Thoracic aorta (tissue), 2 donors: ENCODE measurements around the gene MFNG. TPM values are rescaled to one million over a fixed set of nuclear protein-coding genes. Genes with fewer than 3 reads are reported as not detected.

ENCODE experiments used
- ATAC-seq: fragments of 150-250 bp; one replicate; pipeline ENCODE4 v1.8.0; 2017; ENCODE audit warnings: low read depth; ENCODE audit not compliant: insufficient number of reproducible peaks, low FRiP score
- DNase-seq: peaks from one replicate; pipeline ENCODE4 v3.0.0-alpha.2; 2020; ENCODE audit warnings: low spot score
- H3K27ac ChIP-seq, 2 donors: fragments of 200-600 bp; sonication (generic); 1 replicate in 1 of 2; 2 replicates in 1 of 2; pipeline ENCODE4 v1.5.1; 2016; ENCODE audit warnings: mild to moderate bottlenecking in 2 of 2, moderate library complexity in 2 of 2
- H3K27me3 ChIP-seq: fragments of 200-600 bp; sonication (generic); replicated peaks from 2 replicates; pipeline ENCODE4 v1.6.0; 2016; ENCODE audit warnings: mild to moderate bottlenecking; ENCODE audit not compliant: insufficient read depth
- H3K36me3 ChIP-seq: fragments of 200-600 bp; sonication (generic); one replicate; pipeline ENCODE4 v1.5.1; 2016
- H3K4me1 ChIP-seq, 2 donors: fragments of 200-600 bp; sonication (generic); 1 replicate in 1 of 2; 2 replicates in 1 of 2; pipeline versions ENCODE4 v1.5.1 to v1.6.0; 2016; ENCODE audit warnings: low read depth in 2 of 2, mild to moderate bottlenecking in 1 of 2; ENCODE audit not compliant: control insufficient read depth in 1 of 2
- H3K4me3 ChIP-seq: fragments of 200-600 bp; sonication (generic); 2 replicates; pipeline ENCODE4 v1.5.1; 2016; ENCODE audit warnings: mild to moderate bottlenecking
- H3K9me3 ChIP-seq: fragments of 200-600 bp; sonication (generic); 2 replicates; pipeline ENCODE4 v1.5.1; 2016
- total RNA-seq, 2 donors: library from RNA; depleted of rRNA; stranded (reverse); fragments of >200 nt; gene quantifications; one replicate each; pipeline versions ENCODE4 v1.1.0 to v1.2.3, GENCODE V29; 2016
- TF ChIP-seq, protein P1 (sequence below): fragments of 200-600 bp; sonication (generic); IDR thresholded peaks from one replicate; pipeline ENCODE4 v1.5.1; 2019; ENCODE audit warnings: antibody characterized with exemption

MFNG gene
- total RNA-seq, 2 donors from 2014 or later = 18.1 to 25.5 TPM

DNA sequence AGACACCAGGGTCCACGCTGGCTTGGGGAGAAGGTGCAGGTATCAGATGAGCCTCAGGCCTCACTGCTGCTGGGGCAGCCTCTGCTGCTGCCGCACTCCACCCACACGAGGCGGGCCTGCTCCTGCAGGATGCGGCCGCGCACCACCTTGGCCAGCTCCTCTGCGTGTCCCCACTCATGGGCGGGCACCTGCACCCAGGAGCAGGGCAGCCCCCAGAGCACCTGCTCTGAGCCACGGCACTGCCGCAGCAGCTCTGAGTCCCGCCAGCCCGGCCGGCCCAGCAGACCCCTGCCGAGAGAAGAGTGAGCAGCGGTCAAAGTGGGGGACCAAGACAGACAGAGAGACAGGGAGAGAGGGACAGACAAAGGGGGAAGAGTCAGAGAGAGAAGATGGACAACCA is 4.9 kb upstream of the MFNG start:
- no peak for DNase-seq
- no peak overlapping the region for H3K27ac ChIP-seq
- H3K9me3 ChIP-seq = no peaks in the 10 kb centered on the region
- TF ChIP-seq, protein P1, sequence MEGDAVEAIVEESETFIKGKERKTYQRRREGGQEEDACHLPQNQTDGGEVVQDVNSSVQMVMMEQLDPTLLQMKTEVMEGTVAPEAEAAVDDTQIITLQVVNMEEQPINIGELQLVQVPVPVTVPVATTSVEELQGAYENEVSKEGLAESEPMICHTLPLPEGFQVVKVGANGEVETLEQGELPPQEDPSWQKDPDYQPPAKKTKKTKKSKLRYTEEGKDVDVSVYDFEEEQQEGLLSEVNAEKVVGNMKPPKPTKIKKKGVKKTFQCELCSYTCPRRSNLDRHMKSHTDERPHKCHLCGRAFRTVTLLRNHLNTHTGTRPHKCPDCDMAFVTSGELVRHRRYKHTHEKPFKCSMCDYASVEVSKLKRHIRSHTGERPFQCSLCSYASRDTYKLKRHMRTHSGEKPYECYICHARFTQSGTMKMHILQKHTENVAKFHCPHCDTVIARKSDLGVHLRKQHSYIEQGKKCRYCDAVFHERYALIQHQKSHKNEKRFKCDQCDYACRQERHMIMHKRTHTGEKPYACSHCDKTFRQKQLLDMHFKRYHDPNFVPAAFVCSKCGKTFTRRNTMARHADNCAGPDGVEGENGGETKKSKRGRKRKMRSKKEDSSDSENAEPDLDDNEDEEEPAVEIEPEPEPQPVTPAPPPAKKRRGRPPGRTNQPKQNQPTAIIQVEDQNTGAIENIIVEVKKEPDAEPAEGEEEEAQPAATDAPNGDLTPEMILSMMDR = no peak
- H3K4me1 ChIP-seq = peaks cover 0 to 5% of the 10 kb centered on the region in 2 donors
- ATAC-seq = no peak
- no peak overlapping the region for H3K4me3 ChIP-seq
- no peaks in the 10 kb centered on the region for H3K27me3 ChIP-seq
- no peaks in the 10 kb centered on the region for H3K36me3 ChIP-seq

DNA sequence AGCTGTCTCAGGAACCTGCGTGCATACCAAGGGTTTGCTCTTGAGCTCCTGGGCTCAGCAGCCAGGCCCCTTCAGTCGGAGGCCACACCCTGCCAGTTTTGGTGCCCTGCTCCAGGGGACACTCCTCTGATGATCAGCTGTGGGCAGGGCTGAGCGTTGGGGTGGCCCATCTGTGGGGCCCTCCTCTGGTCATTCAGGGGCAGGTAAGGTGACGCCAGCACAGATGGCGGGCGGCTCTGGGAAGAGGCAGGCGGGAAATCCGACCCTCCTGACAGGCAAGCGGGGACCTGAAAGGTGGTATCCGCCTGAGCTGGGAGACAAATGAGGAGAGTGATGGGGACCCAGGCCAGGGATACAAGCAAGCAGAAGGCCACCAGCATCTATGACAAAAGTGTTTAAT is 3.8 kb upstream of the MFNG start:
- TF ChIP-seq, protein P1 = no peak
- H3K36me3 ChIP-seq = no peaks in the 10 kb centered on the region
- H3K9me3 ChIP-seq = no peaks in the 10 kb centered on the region
- DNase-seq (no peak), ATAC-seq (no peak)
- no peak overlapping the region for H3K27ac ChIP-seq
- H3K4me3 ChIP-seq = no peak overlapping the region
- H3K4me1 ChIP-seq = peaks cover 0 to 7% of the 10 kb centered on the region in 2 donors
- no peaks in the 10 kb centered on the region for H3K27me3 ChIP-seq

DNA sequence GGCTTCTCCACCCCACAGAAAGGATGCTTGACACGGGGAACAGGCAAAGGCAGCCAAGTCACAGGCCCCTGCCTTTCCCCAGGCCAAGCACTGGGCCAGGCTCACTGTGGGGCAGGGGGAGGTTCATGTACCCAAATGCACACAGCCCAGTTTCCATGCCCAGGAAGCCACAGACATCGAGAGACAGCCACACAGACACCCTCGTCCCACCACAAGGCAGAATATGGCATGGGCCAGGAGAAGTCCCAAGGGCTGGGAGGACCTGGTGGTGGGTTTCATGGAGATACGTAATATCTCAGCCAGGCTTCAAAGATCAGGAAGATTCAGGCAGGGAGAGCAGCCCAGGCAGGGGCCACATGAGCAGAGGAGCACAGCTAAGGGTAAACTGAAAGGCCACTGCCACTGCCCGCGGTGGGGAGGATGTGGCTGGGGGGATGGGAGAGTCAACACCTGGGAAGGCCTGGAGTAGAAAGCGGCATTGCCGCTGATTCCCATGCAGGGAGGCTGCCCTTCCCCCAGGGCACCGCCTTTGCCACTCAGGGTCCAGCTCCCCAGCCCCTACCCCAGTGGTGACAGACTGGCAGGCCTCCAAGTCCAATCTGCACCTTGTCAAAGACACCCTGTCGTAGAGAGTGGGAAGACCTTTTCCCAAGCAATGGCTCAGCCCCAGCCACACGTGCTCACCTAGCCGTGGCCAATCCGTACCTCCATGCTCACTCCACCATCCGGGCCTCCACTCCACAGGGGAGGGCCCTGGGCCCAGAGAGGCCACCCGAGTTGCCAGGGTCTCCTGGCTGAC is 2.4 kb upstream of the MFNG start:
- ATAC-seq = no peak
- Histone ChIP-seq H3K9me3 (no peaks in the 10 kb centered on the region), H3K4me1 (peaks cover 7 to 17% of the 10 kb centered on the region in 2 donors), H3K27ac (no peak overlapping the region), H3K36me3 (no peaks in the 10 kb centered on the region), H3K27me3 (no peaks in the 10 kb centered on the region), H3K4me3 (no peak overlapping the region)
- DNase-seq = no peak
- TF ChIP-seq, protein P1 = no peak

DNA sequence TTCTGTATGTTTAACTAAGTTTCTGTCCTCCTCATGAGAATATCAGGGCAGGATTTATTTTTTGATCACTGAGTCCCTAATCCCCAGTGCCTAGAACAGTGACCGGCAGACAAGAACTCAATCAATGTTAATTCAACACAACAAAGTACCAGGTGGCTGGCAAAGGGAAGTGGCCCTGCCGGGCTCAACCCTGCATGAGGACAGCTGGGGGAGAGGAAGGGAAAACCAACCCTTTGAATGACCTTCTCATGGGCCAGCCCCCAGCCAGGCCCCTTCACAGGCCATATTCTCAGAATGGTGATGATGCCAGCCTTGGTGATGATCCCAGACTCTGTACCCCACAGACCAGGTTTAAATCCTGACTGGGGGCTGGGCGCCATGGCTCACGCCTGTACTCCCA is 1.4 kb upstream of the MFNG start:
- Histone ChIP-seq H3K36me3 (no peaks in the 10 kb centered on the region), H3K9me3 (no peaks in the 10 kb centered on the region), H3K4me3 (no peak overlapping the region), H3K27ac (no peak overlapping the region), H3K4me1 (peaks cover 8 to 23% of the 10 kb centered on the region in 2 donors), H3K27me3 (no peaks in the 10 kb centered on the region)
- TF ChIP-seq, protein P1 = no peak
- DNase-seq (no peak), ATAC-seq (no peak)

DNA sequence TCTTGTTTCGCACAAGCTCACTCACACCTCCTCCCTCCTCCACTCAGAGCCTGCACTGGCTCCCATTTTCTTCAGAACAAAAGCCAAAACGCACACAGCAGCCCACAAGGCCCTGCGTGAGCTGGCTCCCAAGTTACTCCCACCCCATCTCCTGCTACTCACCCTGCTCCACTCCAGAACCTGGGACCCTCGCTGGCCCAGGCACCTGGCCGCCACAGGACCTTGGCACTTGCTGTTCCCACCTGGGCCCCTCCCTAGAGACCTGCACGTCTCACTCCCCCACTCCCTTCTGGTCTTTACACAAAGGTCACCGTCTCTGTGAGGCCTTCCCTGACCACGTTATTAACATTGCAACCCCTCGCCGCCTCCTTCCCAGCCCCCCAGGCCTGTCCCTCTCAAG is 945 bp upstream of the MFNG start:
- TF ChIP-seq, protein P1 = no peak
- Histone ChIP-seq H3K9me3 (no peaks in the 10 kb centered on the region), H3K27me3 (no peaks in the 10 kb centered on the region), H3K4me1 (peaks cover 8 to 23% of the 10 kb centered on the region in 2 donors), H3K27ac (no peak overlapping the region), H3K4me3 (no peak overlapping the region), H3K36me3 (no peaks in the 10 kb centered on the region)
- no peak for ATAC-seq
- no peak for DNase-seq
